H9 (cell line): ENCODE data around the gene TSPAN5. TPM values are rescaled to one million over a fixed set of nuclear protein-coding genes. Genes with fewer than 3 reads are reported as not detected.

ENCODE experiments used
- DNase-seq: peaks from one replicate; pipeline ENCODE4 v3.0.0-alpha.2; 2017
- H2AFZ ChIP-seq: one replicate; pipeline ENCODE4 v1.6.1; 2013; ENCODE audit warnings: mild to moderate bottlenecking, low read length, control low read depth, moderate library complexity
- H2AK5ac ChIP-seq: 2 replicates; pipeline ENCODE4 v1.6.1; 2013; ENCODE audit warnings: low read length, control low read depth, mixed read lengths; ENCODE audit not compliant: insufficient read length
- H2BK120ac ChIP-seq: one replicate; pipeline ENCODE4 v1.6.1; 2013; ENCODE audit warnings: low read depth, mild to moderate bottlenecking, low read length, control low read depth, inconsistent platforms; ENCODE audit not compliant: poor library complexity, severe bottlenecking
- H2BK12ac ChIP-seq: 2 replicates; pipeline ENCODE4 v1.6.1; 2013; ENCODE audit warnings: low read length, control low read depth, mixed read lengths, low read depth; ENCODE audit not compliant: insufficient read length
- H2BK15ac ChIP-seq: 2 replicates; pipeline ENCODE4 v1.6.1; 2013; ENCODE audit warnings: low read depth, low read length, control low read depth
- H2BK20ac ChIP-seq: one replicate; pipeline ENCODE4 v1.6.1; 2013; ENCODE audit warnings: low read depth, mild to moderate bottlenecking, low read length, control low read depth, inconsistent platforms; ENCODE audit not compliant: poor library complexity, severe bottlenecking
- H2BK5ac ChIP-seq: 2 replicates; pipeline ENCODE4 v1.6.1; 2013; ENCODE audit warnings: low read length, control low read depth, mixed read lengths; ENCODE audit not compliant: insufficient read length
- H3K14ac ChIP-seq: 2 replicates; pipeline ENCODE4 v1.6.1; 2013; ENCODE audit warnings: low read length, control low read depth; ENCODE audit not compliant: insufficient read depth
- H3K18ac ChIP-seq: 2 replicates; pipeline ENCODE4 v1.6.1; 2013; ENCODE audit warnings: low read depth, mild to moderate bottlenecking, mixed read lengths, low read length, control low read depth; ENCODE audit not compliant: insufficient read length
- H3K23ac ChIP-seq: 2 replicates; pipeline ENCODE4 v1.6.1; 2013; ENCODE audit warnings: low read length, control low read depth, mixed read lengths, low read depth; ENCODE audit not compliant: insufficient read length
- H3K23me2 ChIP-seq: 2 replicates; pipeline ENCODE4 v1.6.1; 2013; ENCODE audit warnings: low read depth, mild to moderate bottlenecking, mixed read lengths, low read length, control low read depth; ENCODE audit not compliant: insufficient read length, poor library complexity, severe bottlenecking
- H3K27ac ChIP-seq: 2 replicates; pipeline ENCODE4 v1.5.1; 2013; ENCODE audit warnings: low read length, control low read depth, mixed read lengths, low read depth; ENCODE audit not compliant: insufficient read length
- H3K27me3 ChIP-seq: 2 replicates; pipeline ENCODE4 v1.6.1; 2013; ENCODE audit warnings: low read length, control low read depth, inconsistent platforms; ENCODE audit not compliant: insufficient read depth
- H3K4ac ChIP-seq: 2 replicates; pipeline ENCODE4 v1.6.1; 2013; ENCODE audit warnings: low read depth, mild to moderate bottlenecking, control low read depth, inconsistent platforms, low read length, moderate library complexity
- H3K4me1 ChIP-seq: 2 replicates; pipeline ENCODE4 v1.6.1; 2013; ENCODE audit warnings: low read length, control low read depth, inconsistent platforms; ENCODE audit not compliant: insufficient read depth
- H3K4me2 ChIP-seq: 2 replicates; pipeline ENCODE4 v1.6.1; 2013; ENCODE audit warnings: low read length, control low read depth, mixed read lengths; ENCODE audit not compliant: insufficient read length, insufficient read depth
- H3K56ac ChIP-seq: 2 replicates; pipeline ENCODE4 v1.6.1; 2013; ENCODE audit warnings: low read depth, mild to moderate bottlenecking, mixed read lengths, low read length, control low read depth; ENCODE audit not compliant: insufficient read length
- H3K79me1 ChIP-seq: 2 replicates; pipeline ENCODE4 v1.6.1; 2013; ENCODE audit warnings: low read depth, mild to moderate bottlenecking, moderate library complexity, low read length, control low read depth, inconsistent platforms; ENCODE audit not compliant: insufficient read depth, poor library complexity, severe bottlenecking
- H3K79me2 ChIP-seq: 2 replicates; pipeline ENCODE4 v1.6.1; 2013; ENCODE audit warnings: low read length, control low read depth, inconsistent platforms; ENCODE audit not compliant: insufficient read depth
- H3K9ac ChIP-seq: 2 replicates; pipeline ENCODE4 v1.6.1; 2013; ENCODE audit warnings: low read length, control low read depth, mixed read lengths; ENCODE audit not compliant: insufficient read length; ENCODE audit errors: extremely low read depth
- H3K9me3 ChIP-seq: one replicate; pipeline ENCODE4 v1.6.1; 2013; ENCODE audit warnings: low read depth, low read length, inconsistent platforms; ENCODE audit not compliant: control insufficient read depth
- H3T11ph ChIP-seq: one replicate; pipeline ENCODE4 v1.6.1; 2013; ENCODE audit warnings: mild to moderate bottlenecking, low read length, control low read depth, inconsistent platforms
- H4K20me1 ChIP-seq: one replicate; pipeline ENCODE4 v1.6.1; 2013; ENCODE audit not compliant: control insufficient read depth, insufficient read length, insufficient read depth
- H4K5ac ChIP-seq: 2 replicates; pipeline ENCODE4 v1.6.1; 2013; ENCODE audit warnings: low read depth, mild to moderate bottlenecking, mixed read lengths, low read length, control low read depth; ENCODE audit not compliant: insufficient read length
- H4K8ac ChIP-seq: replicated peaks from 2 replicates; pipeline ENCODE4 v1.6.1; 2013; ENCODE audit warnings: low read length, control low read depth, mixed read lengths, low read depth; ENCODE audit not compliant: insufficient read length
- H4K91ac ChIP-seq: 2 replicates; pipeline ENCODE4 v1.6.1; 2013; ENCODE audit warnings: low read depth, mild to moderate bottlenecking, moderate library complexity, mixed read lengths, low read length, control low read depth; ENCODE audit not compliant: insufficient read length
- H3K27ac Mint-ChIP-seq, 3 experiments: 2 replicates in 2 of 3; 3 replicates in 1 of 3; pipeline ENCODE4 v1.8.0; 2020 to 2021; ENCODE audit warnings: mixed read lengths in 3 of 3, mild to moderate bottlenecking in 1 of 3, moderate library complexity in 1 of 3
- H3K27me3 Mint-ChIP-seq: 2 replicates; pipeline ENCODE4 v1.8.0; 2021; ENCODE audit warnings: low read depth, mild to moderate bottlenecking, moderate library complexity, mixed read lengths
- H3K36me3 Mint-ChIP-seq, 3 experiments: 2 replicates in 2 of 3; 3 replicates in 1 of 3; pipeline ENCODE4 v1.8.0; 2020 to 2021; ENCODE audit warnings: low read depth in 3 of 3, mixed read lengths in 3 of 3; ENCODE audit not compliant: insufficient read depth in 1 of 3
- H3K4me1 Mint-ChIP-seq, 2 experiments: 2 replicates each; pipeline ENCODE4 v1.8.0; 2020; ENCODE audit warnings: mixed read lengths in 2 of 2
- H3K4me3 Mint-ChIP-seq, 2 experiments: 2 replicates in 1 of 2; 3 replicates in 1 of 2; pipeline ENCODE4 v1.8.0; 2020 to 2021; ENCODE audit warnings: mild to moderate bottlenecking in 2 of 2, mixed read lengths in 2 of 2, moderate library complexity in 1 of 2
- H3K9me3 Mint-ChIP-seq, 2 experiments: 2 replicates in 1 of 2; 3 replicates in 1 of 2; pipeline ENCODE4 v1.8.0; 2020; ENCODE audit warnings: mild to moderate bottlenecking in 2 of 2, mixed read lengths in 2 of 2, moderate library complexity in 1 of 2
- WGBS: extraction: QIAGEN DNeasy Blood & Tissue Kit; methylation state at CpG from one replicate; pipeline ENCODE4 v1.1.7; 2013; ENCODE audit warnings: missing lambda C conversion rate, low lambda C conversion rate, mixed read lengths; ENCODE audit not compliant: insufficient read length; ENCODE audit errors: extremely low coverage; 5-methylcytosine and 5-hydroxymethylcytosine counted together
- total RNA-seq: library from RNA; stranded (reverse); gene quantifications from 2 replicates; pipeline ENCODE4 v1.2.1, GENCODE V29; 2021
- TF ChIP-seq, protein P1 (sequence below): fragments of 200-600 bp; sonication (generic); conservative IDR thresholded peaks from 3 replicates; pipeline ENCODE4 v1.8.0; 2021; ENCODE audit warnings: antibody characterized with exemption, mild to moderate bottlenecking

The TSPAN5 gene
- total RNA-seq, 1 experiment from 2014 or later: 7.0 TPM

- Mint-ChIP-seq H3K4me1 (no peaks in the 10 kb centered on the region), H3K27ac (no peak overlapping the region), H3K4me3 (no peak overlapping the region), H3K36me3 (peaks cover 5 to 23% (median 6%) of the 10 kb centered on the region in 3 experiments), H3K27me3 (no peaks in the 10 kb centered on the region), H3K9me3 (peaks cover 9 to 17% of the 10 kb centered on the region in 2 experiments; a peak in 3 of 5 replicates)
- Histone ChIP-seq H4K20me1 (no peaks in the 10 kb centered on the region), H3K56ac (no peak overlapping the region), H2AK5ac (no peak overlapping the region), H2BK15ac (no peak overlapping the region), H3K79me2 (no peaks in the 10 kb centered on the region), H3K4me1 (no peaks in the 10 kb centered on the region), H4K5ac (no peak overlapping the region), H3K14ac (no peak overlapping the region), H2AFZ (no peak overlapping the region), H2BK5ac (no peak overlapping the region), H2BK120ac (no peak overlapping the region), H3K4me2 (no peak overlapping the region), H3K79me1 (no peaks in the 10 kb centered on the region), H3K9ac (no peak overlapping the region), H4K8ac (no peak overlapping the region), H3K23ac (no peak overlapping the region), H4K91ac (no peak overlapping the region), H3K18ac (no peak overlapping the region), H3T11ph (no peak overlapping the region), H3K27me3 (no peaks in the 10 kb centered on the region), H3K4ac (no peak overlapping the region), H3K23me2 (no peaks in the 10 kb centered on the region), H3K27ac (no peak overlapping the region), H3K9me3 (no peaks in the 10 kb centered on the region), H2BK12ac (no peak overlapping the region), H2BK20ac (no peak overlapping the region)
- TF ChIP-seq, protein P1, sequence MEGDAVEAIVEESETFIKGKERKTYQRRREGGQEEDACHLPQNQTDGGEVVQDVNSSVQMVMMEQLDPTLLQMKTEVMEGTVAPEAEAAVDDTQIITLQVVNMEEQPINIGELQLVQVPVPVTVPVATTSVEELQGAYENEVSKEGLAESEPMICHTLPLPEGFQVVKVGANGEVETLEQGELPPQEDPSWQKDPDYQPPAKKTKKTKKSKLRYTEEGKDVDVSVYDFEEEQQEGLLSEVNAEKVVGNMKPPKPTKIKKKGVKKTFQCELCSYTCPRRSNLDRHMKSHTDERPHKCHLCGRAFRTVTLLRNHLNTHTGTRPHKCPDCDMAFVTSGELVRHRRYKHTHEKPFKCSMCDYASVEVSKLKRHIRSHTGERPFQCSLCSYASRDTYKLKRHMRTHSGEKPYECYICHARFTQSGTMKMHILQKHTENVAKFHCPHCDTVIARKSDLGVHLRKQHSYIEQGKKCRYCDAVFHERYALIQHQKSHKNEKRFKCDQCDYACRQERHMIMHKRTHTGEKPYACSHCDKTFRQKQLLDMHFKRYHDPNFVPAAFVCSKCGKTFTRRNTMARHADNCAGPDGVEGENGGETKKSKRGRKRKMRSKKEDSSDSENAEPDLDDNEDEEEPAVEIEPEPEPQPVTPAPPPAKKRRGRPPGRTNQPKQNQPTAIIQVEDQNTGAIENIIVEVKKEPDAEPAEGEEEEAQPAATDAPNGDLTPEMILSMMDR: no peak
- no peak for DNase-seq
- no CpG with 5 or more reads among the region's 4 CpGs for WGBS
These were observed 227.6 kb downstream of the TSPAN5 start for GRCh38 chr4:98430708-98431403.
